ENCODE results near the gene ADGRV1. TPM values are rescaled to one million over a fixed set of nuclear protein-coding genes. Genes with fewer than 3 reads are reported as not detected.
A peak's percentile ranks its signal among the peaks of the same experiment; 100 is the strongest.

The ADGRV1 gene
- total RNA-seq, 5 donors from 2014 or later (not counting 1 experiment from before 2014, with no cell fraction given) = 0.68 to 1.6 (median 1.2) TPM; not detected in 1

DNA sequence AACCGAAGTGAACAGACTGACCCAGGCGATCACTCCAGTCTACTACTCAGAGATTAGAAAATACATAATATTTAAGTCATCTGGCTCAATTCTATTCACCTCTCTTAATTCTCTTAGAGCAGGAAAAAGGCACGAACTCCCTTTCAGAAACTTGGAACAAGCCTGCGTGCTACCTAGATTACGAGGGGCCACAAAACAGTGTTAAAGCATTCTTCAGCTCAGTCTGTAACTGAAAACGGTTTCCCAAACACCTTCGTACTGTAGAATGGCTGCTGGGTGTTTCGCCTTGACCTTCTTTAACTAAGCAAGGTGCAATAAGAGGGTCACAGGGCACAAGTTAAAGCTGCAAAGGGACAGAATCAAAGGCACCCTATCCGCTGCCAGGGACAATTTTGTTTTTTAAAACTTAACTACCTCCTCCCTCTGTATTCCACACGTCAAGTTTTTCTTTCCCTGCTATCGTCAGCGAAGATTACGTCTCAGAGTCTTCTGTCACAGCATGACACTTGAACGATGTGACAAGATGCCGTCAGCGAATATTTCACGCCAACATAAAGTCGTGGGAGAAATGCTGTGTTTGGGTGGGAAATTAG is 29.9 kb upstream of the ADGRV1 start:
- POLR2A ChIA-PET = interaction anchor here (0.5 to 1.9 kb wide), 5 partner anchors 117 to 1860 kb away, joined by 3 to 21 read pairs (median 3); partner anchors contain the start of gene CETN3 (in 1 of the 2)

DNA sequence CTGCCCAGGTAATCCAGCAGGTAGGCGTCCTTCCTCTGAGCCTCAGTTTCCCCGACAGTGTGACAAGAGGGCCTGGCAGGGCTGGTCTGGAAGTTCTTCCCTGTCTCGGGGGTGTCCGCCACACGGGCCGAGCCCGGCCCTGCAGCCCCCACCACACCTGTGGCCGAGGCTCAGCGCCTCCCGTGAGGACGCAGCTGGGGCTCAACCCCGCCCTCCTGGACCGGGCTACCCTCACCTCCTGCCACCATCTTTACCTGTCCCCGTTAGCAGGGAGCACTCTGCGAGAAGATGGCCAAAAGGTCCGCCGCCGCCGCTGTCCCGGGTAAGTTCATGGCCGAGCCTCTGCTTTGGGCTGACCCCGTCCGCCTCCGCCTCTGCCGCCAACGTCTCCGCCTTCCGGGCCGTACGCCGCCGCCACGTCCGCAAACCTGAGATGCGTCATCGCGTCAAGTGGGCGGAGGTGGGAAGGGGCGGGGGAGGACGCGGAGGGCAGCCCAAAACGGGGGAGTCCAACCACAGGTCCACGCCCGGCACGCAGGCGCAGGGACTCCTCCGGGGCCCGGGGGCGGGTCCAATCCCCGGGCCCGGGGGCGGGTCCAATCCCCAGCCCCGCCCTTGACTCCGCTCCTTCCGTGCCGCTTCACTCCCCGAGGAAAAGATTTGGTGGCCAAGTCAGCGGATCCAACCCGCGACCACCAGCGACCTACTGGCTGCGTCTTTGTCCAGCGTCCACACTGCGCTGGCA is 29.2 kb upstream of the ADGRV1 start, which contains the start of gene LYSMD3:
Gene LYSMD3 (minus strand): TSS at position 391 of the 745 bp plus-strand sequence. CDS start 4,295 bp downstream, outside the sequence.
- peaks cover 0 to 3% of the 10 kb centered on the region in 2 experiments for H3K27me3 ChIP-seq (replicated peaks in 1 of 2; ENCODE audit: control insufficient read depth in 2 of 2, extremely low read depth in 1 of 2, insufficient read depth in 2 of 2, low read length in 1 of 2)
- Mint-ChIP-seq H3K4me3 (peak within 1 kb of the TSS; percentile 95 to 100 (median 99)), H3K36me3 (peaks cover 12% of the 10 kb centered on the region), H3K9me3 (no peaks in the 10 kb centered on the region), H3K27ac (peak within 1 kb of the TSS; percentile 97 to 98), H3K27me3 (peaks cover 15 to 20% of the 10 kb centered on the region in 2 donors), H3K4me1 (peaks cover 29 to 38% (median 34%) of the 10 kb centered on the region in 3 donors)
- peak within 1 kb of the TSS; percentile 97 for H3K4me3 ChIP-seq (ENCODE audit: control insufficient read depth in 1 of 2, extremely low read depth in 1 of 2, low read length in 1 of 2)
- ChIA-PET POLR2A (interaction anchor here (0.5 to 1.9 kb wide), 8 partner anchors 53 to 1056 kb away, joined by 3 to 21 read pairs (median 3); partner anchors contain the start of genes ARRDC3 (in 1 of the 2), CETN3 (in 1 of the 2), MBLAC2 (in 1 of the 2) and POLR3G (in 1 of the 2)), CTCF (interaction anchor here (0.7 to 1.7 kb wide), 10 partner anchors 30 to 1800 kb away, joined by 3 to 12 read pairs (median 4); partner anchors contain the start of genes MBLAC2 (in 2 of the 2), POLR3G (in 2 of the 2), ARRDC3 (in 1 of the 2) and CETN3 (in 1 of the 2))
- peaks cover 0 to 9% of the 10 kb centered on the region in 2 donors for H3K36me3 ChIP-seq (ENCODE audit: control insufficient read depth in 2 of 2, extremely low read depth in 1 of 2, insufficient read depth in 1 of 2, low read length in 1 of 2)
- DNase-seq = peak; percentile 94 to 98 (median 97)
- peak within 1 kb of the TSS; percentile 97 for H3K27ac ChIP-seq (ENCODE audit: low read length)
- ATAC-seq (replicated peaks in 1 of 4) = peak; percentile 89 to 97 (median 92)
- under 1% methylated on average over 64 of the region's 64 CpGs for WGBS (ENCODE audit: insufficient coverage)
- H3K9me3 ChIP-seq = no peaks in the 10 kb centered on the region
- H3K4me1 ChIP-seq (ENCODE audit: control insufficient read depth in 1 of 2, extremely low read depth in 1 of 2, insufficient read depth in 2 of 2, low read length in 2 of 2) = peaks cover 6 to 25% of the 10 kb centered on the region in 2 experiments

More for the DNA sequence above, 29.9 kb upstream of the ADGRV1 start:
- H3K36me3 Mint-ChIP-seq = peaks cover 15% of the 10 kb centered on the region
- peak overlapping the region; percentile 97 for H3K27ac ChIP-seq (ENCODE audit: low read length)
- H3K4me1 Mint-ChIP-seq = peaks cover 29 to 39% (median 37%) of the 10 kb centered on the region in 3 donors
- peak in 23 of 35 experiments; percentile 6 to 64 (median 25) for DNase-seq
- peak overlapping the region; percentile 97 for H3K4me3 ChIP-seq (ENCODE audit: control insufficient read depth in 1 of 2, extremely low read depth in 1 of 2, low read length in 1 of 2)
- ATAC-seq (replicated peaks in 1 of 4) = peak in 2 of 4 experiments; percentile 1 to 32
- peaks cover 8 to 14% of the 10 kb centered on the region in 2 donors for H3K27me3 Mint-ChIP-seq
- H3K27ac Mint-ChIP-seq = peak overlapping the region; percentile 72 to 98
- peaks cover 0 to under 1% of the 10 kb centered on the region in 2 experiments for H3K27me3 ChIP-seq (replicated peaks in 1 of 2; ENCODE audit: control insufficient read depth in 2 of 2, extremely low read depth in 1 of 2, insufficient read depth in 2 of 2, low read length in 1 of 2)
- peaks cover 0 to 16% of the 10 kb centered on the region in 2 donors for H3K36me3 ChIP-seq (ENCODE audit: control insufficient read depth in 2 of 2, extremely low read depth in 1 of 2, insufficient read depth in 1 of 2, low read length in 1 of 2)
- peaks cover 6 to 25% of the 10 kb centered on the region in 2 experiments for H3K4me1 ChIP-seq (ENCODE audit: control insufficient read depth in 1 of 2, extremely low read depth in 1 of 2, insufficient read depth in 2 of 2, low read length in 2 of 2)
- peak overlapping the region; percentile 95 to 100 (median 99) for H3K4me3 Mint-ChIP-seq
- CTCF ChIA-PET = interaction anchor here (0.6 to 1.7 kb wide), 6 partner anchors 54 to 861 kb away, joined by 3 to 12 read pairs (median 6); partner anchors contain the start of genes MBLAC2 (in 2 of the 2), POLR3G (in 2 of the 2), ARRDC3 (in 1 of the 2) and CETN3 (in 1 of the 2)
- 27% methylated on average over 8 of the region's 18 CpGs for WGBS (ENCODE audit: insufficient coverage)
- H3K9me3 ChIP-seq = no peaks in the 10 kb centered on the region
- no peaks in the 10 kb centered on the region for H3K9me3 Mint-ChIP-seq

DNA sequence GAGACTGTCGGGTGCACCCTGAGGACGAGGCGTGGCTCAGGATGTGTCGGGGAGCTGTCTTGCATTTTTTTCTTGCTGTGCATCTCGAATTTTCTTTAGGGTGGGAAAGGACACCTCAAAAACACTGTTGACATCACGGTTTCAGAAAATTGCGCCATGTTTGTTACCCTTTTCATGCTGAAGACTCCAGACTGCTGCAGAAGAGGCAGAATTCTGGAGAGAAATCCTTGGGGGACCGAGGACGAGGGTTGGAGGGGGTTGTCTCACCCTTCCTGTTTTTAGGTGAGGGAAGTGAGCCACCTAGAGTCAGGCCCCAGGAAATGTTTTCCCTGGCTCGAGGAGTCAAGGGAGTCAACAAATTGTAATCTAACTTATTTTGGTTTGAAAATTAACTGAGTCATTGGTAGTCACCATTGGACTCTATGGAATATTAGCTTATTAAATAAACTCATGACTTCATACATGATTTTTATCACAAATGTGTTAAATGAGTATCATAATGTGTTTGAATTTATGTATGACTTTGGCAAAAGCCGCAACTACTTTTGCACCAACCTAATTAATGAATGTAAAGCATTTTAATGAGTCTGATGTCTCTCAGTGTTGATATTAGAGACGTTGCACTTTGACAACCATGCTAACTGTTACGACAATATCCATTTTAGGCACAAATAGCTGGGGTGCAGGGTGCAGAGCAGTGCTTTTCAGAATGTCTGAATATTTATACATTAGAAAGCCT is 28.5 kb upstream of the ADGRV1 start:
- Histone ChIP-seq H3K27ac (ENCODE audit: low read length) (peak overlapping the region; percentile 97), H3K27me3 (replicated peaks in 1 of 2; ENCODE audit: control insufficient read depth in 2 of 2, extremely low read depth in 1 of 2, insufficient read depth in 2 of 2, low read length in 1 of 2) (peaks cover 0 to 3% of the 10 kb centered on the region in 2 experiments), H3K4me1 (ENCODE audit: control insufficient read depth in 1 of 2, extremely low read depth in 1 of 2, insufficient read depth in 2 of 2, low read length in 2 of 2) (peaks cover 6 to 25% of the 10 kb centered on the region in 2 experiments), H3K4me3 (ENCODE audit: control insufficient read depth in 1 of 2, extremely low read depth in 1 of 2, low read length in 1 of 2) (peak overlapping the region; percentile 97), H3K9me3 (no peaks in the 10 kb centered on the region), H3K36me3 (ENCODE audit: control insufficient read depth in 2 of 2, extremely low read depth in 1 of 2, insufficient read depth in 1 of 2, low read length in 1 of 2) (peaks cover 0 to 6% of the 10 kb centered on the region in 2 donors)
- H3K4me1 Mint-ChIP-seq = peaks cover 29 to 36% (median 31%) of the 10 kb centered on the region in 3 donors
- peaks cover 9% of the 10 kb centered on the region for H3K36me3 Mint-ChIP-seq
- peaks cover 18 to 23% of the 10 kb centered on the region in 2 donors for H3K27me3 Mint-ChIP-seq
- 3% methylated on average over 8 of the region's 13 CpGs for WGBS (ENCODE audit: insufficient coverage)
- ChIA-PET CTCF (interaction anchor here (0.7 to 1.7 kb wide), 10 partner anchors 31 to 1801 kb away, joined by 3 to 12 read pairs (median 4); partner anchors contain the start of genes CETN3 (in 1 of the 2), MBLAC2 (in 1 of the 2) and POLR3G (in 1 of the 2)), POLR2A (interaction anchor here (0.7 to 1.7 kb wide), 4 partner anchors 54 to 853 kb away, joined by 3 to 12 read pairs (median 3); partner anchors contain the start of genes ARRDC3 (in 1 of the 2), CETN3 (in 1 of the 2), MBLAC2 (in 1 of the 2) and POLR3G (in 1 of the 2))
- peak; percentile 56 to 61 (median 58) for ATAC-seq (replicated peaks in 1 of 4)
- peak overlapping the region; percentile 95 to 100 (median 99) for H3K4me3 Mint-ChIP-seq
- peak in 3 of 35 experiments; percentile 57 to 78 (median 63) for DNase-seq
- H3K27ac Mint-ChIP-seq = peak overlapping the region; percentile 97 to 98
- no peaks in the 10 kb centered on the region for H3K9me3 Mint-ChIP-seq

DNA sequence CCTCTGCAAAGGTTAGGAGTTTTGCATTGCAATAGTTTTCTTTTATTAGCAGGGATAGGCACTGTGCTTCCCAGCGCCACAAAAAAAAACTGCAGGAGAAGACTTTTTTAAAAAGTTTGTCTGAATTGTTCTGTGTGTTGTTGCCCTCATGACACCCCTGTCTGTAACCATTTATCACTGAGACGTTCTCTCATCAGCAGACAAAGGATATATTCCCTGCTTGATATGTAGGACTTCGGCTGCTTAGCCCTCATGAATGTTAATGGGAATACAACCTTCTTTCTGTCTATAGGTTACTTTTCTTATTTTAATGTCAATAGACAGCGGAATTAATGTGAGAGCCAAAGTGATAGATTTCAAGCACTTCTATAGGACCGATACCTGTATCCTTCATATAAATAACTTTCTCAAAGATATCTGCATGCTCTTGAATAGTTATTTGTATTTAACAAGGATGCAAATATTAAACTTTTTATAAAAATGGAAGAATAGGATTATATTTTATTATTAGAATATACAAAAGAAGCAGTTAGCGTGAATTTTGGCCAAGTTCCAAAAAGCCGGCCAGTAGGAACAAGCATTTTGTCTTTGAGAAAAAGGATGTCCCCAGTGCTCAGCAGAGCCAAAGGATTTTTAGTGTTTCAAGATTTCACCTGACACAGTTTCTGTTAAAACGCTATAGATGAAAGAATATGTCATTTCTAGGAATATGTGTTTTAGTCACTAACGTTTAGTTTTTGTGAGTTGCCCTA is 27.7 kb upstream of the ADGRV1 start:
- POLR2A ChIA-PET = interaction anchor here in 1 of 2 donors (1.7 kb wide), 1 partner anchor 121 kb away, joined by 12 read pairs; the partner anchor contains the start of gene CETN3
- no peak for DNase-seq
- Histone ChIP-seq H3K27ac (ENCODE audit: low read length) (peak overlapping the region; percentile 97), H3K9me3 (no peaks in the 10 kb centered on the region), H3K27me3 (replicated peaks in 1 of 2; ENCODE audit: control insufficient read depth in 2 of 2, extremely low read depth in 1 of 2, insufficient read depth in 2 of 2, low read length in 1 of 2) (peaks cover 0 to 8% of the 10 kb centered on the region in 2 experiments), H3K4me1 (ENCODE audit: control insufficient read depth in 1 of 2, extremely low read depth in 1 of 2, insufficient read depth in 2 of 2, low read length in 2 of 2) (peaks cover 6 to 25% of the 10 kb centered on the region in 2 experiments), H3K36me3 (ENCODE audit: control insufficient read depth in 2 of 2, extremely low read depth in 1 of 2, insufficient read depth in 1 of 2, low read length in 1 of 2) (peaks cover 0 to 5% of the 10 kb centered on the region in 2 donors), H3K4me3 (ENCODE audit: control insufficient read depth in 1 of 2, extremely low read depth in 1 of 2, low read length in 1 of 2) (no peak overlapping the region)
- Mint-ChIP-seq H3K36me3 (peaks cover 7% of the 10 kb centered on the region), H3K27ac (peak overlapping the region in 1 of 2 donors; percentile 98), H3K4me1 (peaks cover 29 to 32% (median 29%) of the 10 kb centered on the region in 3 donors), H3K27me3 (peaks cover 25 to 30% of the 10 kb centered on the region in 2 donors), H3K4me3 (peak overlapping the region in 2 of 3 donors; percentile 3 to 95), H3K9me3 (no peaks in the 10 kb centered on the region)
- WGBS (ENCODE audit: insufficient coverage) = 80% methylated on average over 2 of the region's 9 CpGs
- CTCF ChIA-PET = interaction anchor here (0.8 to 1.7 kb wide), 6 partner anchors 54 to 1802 kb away, joined by 3 to 12 read pairs (median 4); partner anchors contain the start of gene CETN3 (in 1 of the 2)
- ATAC-seq (replicated peaks in 1 of 4) = no peak

DNA sequence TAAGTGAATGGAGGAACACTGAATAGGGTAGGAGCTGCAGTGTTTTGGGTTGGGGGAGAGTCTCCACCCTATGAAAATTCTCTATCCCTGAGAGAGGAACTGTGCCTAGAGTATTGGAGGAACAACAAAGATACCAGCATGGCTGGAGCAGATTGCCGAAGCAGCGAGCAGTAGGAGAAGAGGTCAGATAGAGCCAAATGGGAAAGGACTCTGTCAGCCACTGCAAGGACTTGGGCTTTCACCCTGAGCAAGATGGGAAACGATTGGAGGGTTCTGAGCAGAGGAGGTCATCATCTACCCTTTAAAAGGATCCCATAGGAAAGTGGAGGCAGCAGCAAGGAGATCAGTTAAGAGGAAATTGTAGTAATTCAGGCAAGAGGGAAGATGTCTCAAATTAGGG is 24.8 kb upstream of the ADGRV1 start:
- 100% methylated on average over 2 of the region's 3 CpGs for WGBS (ENCODE audit: insufficient coverage)
- H3K27ac ChIP-seq (ENCODE audit: low read length) = no peak overlapping the region
- Mint-ChIP-seq H3K27me3 (peaks cover 32 to 36% of the 10 kb centered on the region in 2 donors), H3K4me3 (no peak overlapping the region), H3K27ac (no peak overlapping the region), H3K36me3 (no peaks in the 10 kb centered on the region), H3K4me1 (peaks cover 1 to 6% (median 2%) of the 10 kb centered on the region in 3 donors), H3K9me3 (no peaks in the 10 kb centered on the region)
- DNase-seq (no peak), ATAC-seq (replicated peaks in 1 of 4) (no peak)
- peaks cover under 1 to 3% of the 10 kb centered on the region in 2 experiments for H3K4me1 ChIP-seq (ENCODE audit: control insufficient read depth in 1 of 2, extremely low read depth in 1 of 2, insufficient read depth in 2 of 2, low read length in 2 of 2)
- peaks cover 0 to 19% of the 10 kb centered on the region in 2 experiments for H3K27me3 ChIP-seq (replicated peaks in 1 of 2; ENCODE audit: control insufficient read depth in 2 of 2, extremely low read depth in 1 of 2, insufficient read depth in 2 of 2, low read length in 1 of 2)
- H3K4me3 ChIP-seq (ENCODE audit: control insufficient read depth in 1 of 2, extremely low read depth in 1 of 2, low read length in 1 of 2) = no peak overlapping the region
- no peaks in the 10 kb centered on the region for H3K9me3 ChIP-seq
- no peaks in the 10 kb centered on the region for H3K36me3 ChIP-seq (ENCODE audit: control insufficient read depth in 2 of 2, extremely low read depth in 1 of 2, insufficient read depth in 1 of 2, low read length in 1 of 2)
- POLR2A ChIA-PET = no interaction called here
- CTCF ChIA-PET = no interaction called here
